Measurements from ENCODE around the gene PEA15.
A peak's percentile ranks its signal among the peaks of the same experiment; 100 is the strongest.

PEA15 gene, protein sequence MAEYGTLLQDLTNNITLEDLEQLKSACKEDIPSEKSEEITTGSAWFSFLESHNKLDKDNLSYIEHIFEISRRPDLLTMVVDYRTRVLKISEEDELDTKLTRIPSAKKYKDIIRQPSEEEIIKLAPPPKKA

DNA sequence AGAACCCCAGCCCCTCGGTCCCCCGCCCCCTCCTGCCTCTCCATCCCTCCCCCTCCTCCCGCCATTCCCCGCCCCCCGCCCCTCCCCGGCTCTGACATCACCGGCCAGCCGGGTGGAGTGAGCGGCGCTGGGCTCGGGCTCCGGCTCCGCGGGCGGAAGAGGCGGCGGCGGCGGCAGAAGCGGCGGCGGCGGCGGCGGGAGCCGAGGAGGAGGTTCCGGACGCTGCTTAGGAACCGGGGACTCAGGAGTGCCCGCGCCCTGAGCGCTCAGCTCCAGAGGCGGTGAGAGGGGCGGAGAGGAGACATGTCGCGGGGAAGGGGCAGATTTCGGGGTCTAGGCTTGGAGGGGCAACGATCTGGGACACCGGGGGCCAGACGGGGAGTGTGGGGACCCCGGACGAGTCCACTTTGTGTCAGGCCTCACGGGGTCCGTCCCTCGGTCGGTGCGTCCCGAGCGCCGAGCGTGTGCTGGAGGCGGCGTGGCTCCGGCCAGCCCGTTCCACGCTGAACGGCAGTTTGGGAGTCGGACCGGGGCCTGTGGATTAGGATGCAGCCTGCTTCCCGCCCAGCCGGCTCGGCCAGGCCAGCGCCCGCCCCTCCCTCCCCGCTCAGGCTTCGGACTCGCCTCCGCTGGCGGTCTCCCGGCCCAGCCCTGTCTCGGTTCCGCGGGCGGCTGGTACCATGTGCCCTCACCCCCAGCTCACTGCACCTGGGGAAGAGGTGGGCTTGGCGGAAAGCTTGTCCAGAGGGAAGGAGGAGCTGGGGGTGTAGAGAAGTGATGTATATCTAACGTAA, at the start of gene PEA15:
Gene PEA15 (plus strand): TSS at position 143 of the 794 bp plus-strand sequence. CDS start 6,161 bp downstream, outside the sequence.
- DNase-seq (ENCODE audit: low spot score) = peak; percentile 82

DNA sequence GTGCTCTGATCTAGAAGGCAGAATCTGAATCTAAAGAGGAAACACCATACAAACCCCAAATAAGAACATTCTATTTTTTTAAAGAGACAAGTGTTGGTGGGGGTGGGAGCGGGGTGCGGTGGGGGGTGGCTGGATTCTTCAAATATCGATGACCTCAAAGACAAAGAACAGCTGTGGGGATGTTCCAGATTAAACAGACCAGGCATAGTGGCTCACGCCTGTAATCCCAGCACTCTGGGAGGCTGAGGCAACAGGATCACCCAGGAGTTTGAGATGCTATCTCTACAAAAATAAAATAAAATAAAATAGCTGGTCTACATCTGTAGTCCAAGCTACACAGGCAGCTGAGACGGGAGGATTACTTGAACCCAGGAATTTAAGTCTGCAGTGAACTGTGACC, 48.8 kb upstream of the PEA15 start:
- DNase-seq (ENCODE audit: low spot score) = no peak

DNA sequence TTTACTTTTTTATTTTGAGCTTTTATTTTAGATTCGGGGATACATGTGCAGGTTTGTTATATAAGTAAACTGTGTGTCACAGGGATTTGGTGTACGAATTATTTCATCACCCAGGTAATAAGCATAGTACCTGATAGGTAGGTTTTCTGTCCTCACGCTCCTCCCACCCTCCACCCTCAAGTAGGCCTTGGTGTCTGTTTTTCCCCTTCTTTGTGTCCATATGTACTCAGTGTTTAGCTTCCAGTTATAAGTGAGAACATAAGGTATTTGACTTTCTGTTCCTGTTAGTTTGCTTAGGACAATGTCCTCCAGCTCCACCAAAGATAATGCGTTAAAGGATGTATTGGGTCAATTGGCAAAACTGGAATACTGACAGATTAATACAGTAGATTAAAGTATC, 48.0 kb upstream of the PEA15 start:
- no peak for DNase-seq (ENCODE audit: low spot score)

DNA sequence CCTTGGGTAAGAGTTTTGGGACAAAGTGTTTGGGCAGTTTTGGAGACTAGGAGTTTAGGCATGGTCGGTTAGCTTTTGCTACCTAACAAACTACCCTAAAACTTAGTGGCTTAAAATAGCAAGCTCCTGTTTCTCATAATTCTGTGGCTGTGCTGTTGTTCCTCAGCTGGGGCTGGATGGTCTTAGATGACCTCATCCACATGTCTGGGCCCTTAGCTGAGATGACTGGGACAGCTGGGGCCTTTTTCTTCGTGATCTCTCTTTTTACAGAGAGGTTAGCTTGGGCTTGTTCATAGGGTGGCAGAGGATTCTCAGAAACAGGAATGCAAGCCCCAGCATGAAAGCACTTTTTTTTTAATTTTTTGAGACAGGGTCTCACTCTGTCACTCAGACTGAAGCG, 47.2 kb upstream of the PEA15 start:
- DNase-seq (ENCODE audit: low spot score) = no peak

DNA sequence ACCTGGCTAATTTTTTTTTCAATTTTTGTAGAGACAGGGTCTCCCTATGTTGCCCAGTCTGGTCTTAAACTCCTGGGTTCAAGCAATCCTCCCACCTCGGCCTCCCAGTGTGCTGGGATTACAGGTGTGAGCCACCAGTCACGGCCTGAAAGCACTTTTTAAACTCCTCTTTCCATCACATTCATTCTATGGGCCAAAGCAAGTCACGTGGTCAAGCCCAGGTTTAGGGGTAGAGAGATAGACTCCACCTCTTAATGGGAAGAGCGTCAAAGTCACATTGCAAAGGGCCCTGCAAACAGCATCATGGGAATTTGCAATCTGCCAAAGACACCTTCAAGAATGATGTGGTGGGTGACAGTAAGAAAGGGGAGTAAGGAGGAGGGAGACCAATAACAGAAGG, 46.6 kb upstream of the PEA15 start:
- no peak for DNase-seq (ENCODE audit: low spot score)

DNA sequence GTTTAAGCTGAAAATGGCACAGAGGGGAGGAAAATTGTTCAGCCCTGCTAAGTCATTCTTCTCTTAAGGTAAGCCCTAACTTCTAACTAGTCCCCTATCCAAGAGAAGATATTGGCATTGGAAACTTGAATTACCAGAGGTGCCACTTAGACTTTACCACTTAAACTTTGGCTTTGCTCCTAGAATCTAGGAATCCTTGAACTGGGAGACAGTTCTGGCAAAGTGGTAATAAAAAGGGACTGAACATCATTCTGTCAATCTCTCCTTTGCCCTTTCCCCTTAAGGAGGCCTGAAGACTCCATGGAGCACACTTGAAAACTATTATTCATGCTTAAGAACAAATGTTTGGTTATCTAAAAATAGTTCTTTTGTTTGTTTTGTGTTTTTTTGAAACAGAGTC, 45.3 kb upstream of the PEA15 start:
- no peak for DNase-seq (ENCODE audit: low spot score)

DNA sequence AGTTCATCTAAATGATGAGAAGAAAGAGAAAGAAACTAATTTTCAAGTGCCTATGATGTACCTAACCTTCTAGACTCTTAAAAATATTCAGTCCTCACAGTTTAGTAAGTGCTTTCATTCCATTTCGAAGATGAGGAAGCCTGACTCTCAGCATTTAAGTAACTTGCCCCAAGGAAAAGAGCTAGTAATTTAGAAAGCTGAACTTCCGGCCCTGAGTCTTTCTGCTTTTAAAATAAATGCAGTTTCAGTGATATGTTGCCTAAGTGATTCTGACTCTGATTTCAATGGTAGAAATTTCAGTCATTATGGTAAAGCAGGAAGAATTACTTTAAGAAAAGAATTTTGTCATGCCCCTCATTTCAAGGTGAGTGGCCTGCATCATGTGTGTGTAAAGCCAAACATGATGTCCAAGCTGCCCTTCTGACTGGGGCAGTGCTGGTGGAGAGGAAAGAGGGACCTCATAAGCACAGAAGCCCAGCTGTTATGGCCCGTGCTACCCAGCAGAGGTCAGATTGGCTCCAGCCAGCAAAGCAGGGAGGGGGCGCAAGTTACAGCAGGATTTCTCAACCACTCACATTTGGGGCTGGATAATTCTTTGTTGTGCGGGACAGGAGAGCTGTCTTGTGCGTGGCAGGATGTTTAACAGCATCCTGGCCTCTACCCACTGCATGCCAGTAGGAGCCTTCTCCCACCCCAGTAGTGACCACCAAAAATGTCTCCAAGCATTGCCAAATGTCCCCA, 43.0 kb upstream of the PEA15 start:
- no peak for DNase-seq (ENCODE audit: low spot score)

- DNase-seq (ENCODE audit: low spot score) = no peak
Measured at GRCh38 chr1:160162931-160163330, 42.3 kb upstream of the PEA15 start.

DNA sequence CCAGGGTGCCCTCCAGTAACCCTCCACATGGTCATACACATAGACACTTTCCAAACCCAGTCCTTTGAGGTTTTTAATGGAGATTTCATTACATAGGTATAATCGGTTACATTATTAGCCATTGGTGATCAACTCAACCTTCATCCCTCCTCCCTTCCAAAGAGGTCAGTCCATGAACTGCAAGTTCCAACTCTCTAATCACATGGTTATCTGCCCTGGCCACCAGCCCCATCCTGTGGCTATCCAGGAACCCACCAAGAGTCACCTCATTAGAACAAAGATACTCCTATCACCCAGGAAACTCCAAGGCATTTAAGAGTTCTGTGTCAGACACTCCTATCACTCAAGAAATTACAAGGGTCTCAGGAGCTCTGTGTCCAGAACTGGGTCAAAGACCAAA, 41.6 kb upstream of the PEA15 start:
- no peak for DNase-seq (ENCODE audit: low spot score)

- no peak for DNase-seq (ENCODE audit: low spot score)
Measured at GRCh38 chr1:160164121-160164520, 41.1 kb upstream of the PEA15 start.

DNA sequence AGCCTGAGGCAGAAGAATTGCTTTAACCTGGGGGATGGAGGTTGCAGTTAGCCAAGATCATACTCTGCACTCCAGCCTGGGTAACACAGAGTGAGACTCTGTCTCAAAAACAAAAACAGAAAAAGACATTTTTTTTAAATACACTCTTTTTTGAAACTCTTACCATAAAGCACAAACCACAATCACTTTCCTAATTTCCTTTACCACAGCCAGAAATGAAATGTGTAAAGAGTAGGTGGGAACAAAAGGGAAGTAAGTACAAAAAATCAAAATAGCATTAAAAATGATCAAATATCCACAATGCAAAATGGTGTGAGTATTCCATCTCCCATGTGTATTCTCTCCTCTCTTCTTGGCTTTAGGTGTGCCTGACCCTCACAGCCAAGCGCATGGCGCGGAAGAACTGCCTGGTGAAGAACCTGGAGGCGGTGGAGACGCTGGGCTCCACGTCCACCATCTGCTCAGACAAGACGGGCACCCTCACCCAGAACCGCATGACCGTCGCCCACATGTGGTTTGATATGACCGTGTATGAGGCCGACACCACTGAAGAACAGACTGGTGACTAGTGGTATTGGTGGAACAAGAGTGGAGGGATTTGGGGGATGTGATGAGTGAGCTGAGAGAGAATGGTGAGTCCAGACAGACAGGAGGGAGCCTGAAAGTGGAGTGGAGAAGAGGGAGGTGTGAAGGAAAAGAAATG, 38.9 kb upstream of the PEA15 start:
- DNase-seq (ENCODE audit: low spot score) = no peak

GRCh38 chr1:160167056-160167455, 38.1 kb upstream of the PEA15 start:
- DNase-seq (ENCODE audit: low spot score) = no peak

DNA sequence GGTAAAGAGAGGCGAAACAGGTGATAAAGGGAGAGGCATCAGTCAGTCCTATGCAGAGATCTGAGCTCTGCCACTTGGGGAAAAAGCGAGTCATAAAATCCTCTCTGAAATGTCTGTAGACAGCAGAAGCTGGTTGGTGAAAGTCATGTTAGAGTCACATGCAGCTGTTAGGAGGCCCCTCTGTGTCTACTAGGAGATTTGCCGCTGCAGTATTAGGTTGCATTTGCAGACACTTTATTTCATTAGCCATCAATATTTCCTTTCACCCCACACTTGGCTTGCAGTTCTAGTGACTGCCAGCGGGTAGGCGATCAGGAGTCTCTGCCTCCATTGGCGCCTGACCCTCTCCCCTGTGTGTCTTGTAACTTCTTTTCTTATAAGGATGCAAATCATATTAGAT, 37.6 kb upstream of the PEA15 start:
- DNase-seq (ENCODE audit: low spot score) = no peak

GRCh38 chr1:160168016-160168415, 37.2 kb upstream of the PEA15 start:
- no peak for DNase-seq (ENCODE audit: low spot score)

- DNase-seq (ENCODE audit: low spot score) = no peak
Measured at GRCh38 chr1:160168609-160169369, 36.4 kb upstream of the PEA15 start.

DNA sequence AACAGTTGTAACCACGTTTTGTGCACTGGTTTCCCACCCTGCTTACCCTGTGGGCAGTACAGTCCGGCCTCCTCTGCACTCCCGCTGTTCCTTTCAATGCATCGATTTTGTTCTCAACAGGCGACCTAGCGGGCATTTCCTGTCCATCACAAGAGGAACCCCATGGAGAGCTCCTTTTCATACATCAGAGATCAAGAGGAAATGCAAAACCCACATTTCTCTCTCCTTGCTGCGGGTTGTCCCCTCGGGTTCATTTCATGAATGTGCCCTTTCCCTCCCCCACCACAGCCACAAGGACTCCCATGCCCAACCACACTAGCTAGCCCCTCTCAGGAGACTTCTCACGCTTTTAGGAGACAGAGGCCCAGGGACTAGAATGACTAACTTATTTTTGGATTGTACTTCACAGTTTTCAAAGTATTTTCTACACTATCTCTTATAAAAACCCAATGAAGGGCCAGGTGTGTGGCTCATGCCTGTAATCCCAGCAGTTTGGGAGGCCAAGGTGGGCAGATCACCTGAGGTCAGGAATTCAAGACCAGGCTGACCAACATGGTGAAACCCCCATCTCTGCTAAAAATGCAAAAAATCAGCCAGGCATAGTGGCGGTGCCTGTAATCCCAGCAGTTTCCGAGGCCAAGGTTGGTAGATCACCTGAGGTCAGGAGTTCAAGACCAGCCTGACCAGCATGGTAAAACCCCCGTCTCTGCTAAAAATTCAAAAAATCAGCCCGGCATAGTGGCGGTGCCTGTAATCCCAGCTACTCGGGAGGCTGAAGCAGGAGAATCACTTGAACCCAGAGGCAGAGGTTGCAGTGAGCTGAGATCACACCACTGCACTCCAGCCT, 35.4 kb upstream of the PEA15 start:
- no peak for DNase-seq (ENCODE audit: low spot score)

DNA sequence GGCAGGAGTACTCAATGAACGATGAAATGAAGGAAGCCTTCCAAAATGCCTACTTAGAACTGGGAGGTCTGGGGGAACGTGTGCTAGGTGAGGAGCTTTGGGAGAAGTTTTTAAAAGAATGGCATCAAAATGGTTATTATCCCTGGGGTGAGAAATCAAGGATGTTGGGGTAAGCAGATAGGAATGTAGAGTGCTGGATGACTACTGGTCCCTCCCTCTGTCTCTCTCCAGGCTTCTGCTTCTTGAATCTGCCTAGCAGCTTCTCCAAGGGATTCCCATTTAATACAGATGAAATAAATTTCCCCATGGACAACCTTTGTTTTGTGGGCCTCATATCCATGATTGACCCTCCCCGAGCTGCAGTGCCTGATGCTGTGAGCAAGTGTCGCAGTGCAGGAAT, 33.8 kb upstream of the PEA15 start:
- DNase-seq (ENCODE audit: low spot score) = no peak

DNA sequence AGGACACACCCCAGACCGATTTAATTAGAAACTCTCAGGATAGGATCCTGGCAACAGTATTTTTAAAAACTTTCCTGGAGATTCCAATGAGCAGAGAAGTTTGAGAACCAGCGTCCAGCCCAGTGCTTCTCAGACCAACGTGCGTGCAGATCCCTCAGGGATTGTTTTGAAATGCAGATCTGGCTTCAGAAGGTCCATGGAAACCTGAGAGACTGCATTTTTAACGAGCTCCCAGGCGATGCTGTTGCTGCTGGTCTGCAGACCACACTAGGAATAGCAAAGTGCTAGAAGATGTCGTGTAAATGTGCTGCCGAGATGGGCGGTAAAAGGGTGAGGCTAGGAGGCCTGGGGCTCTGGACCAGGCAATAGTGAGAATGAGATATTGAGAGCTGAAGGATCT, 33.2 kb upstream of the PEA15 start:
- no peak for DNase-seq (ENCODE audit: low spot score)

GRCh38 chr1:160177231-160177630, 28.0 kb upstream of the PEA15 start:
- DNase-seq (ENCODE audit: low spot score) = no peak

GRCh38 chr1:160177667-160178066, 27.5 kb upstream of the PEA15 start:
- DNase-seq (ENCODE audit: low spot score) = no peak

DNA sequence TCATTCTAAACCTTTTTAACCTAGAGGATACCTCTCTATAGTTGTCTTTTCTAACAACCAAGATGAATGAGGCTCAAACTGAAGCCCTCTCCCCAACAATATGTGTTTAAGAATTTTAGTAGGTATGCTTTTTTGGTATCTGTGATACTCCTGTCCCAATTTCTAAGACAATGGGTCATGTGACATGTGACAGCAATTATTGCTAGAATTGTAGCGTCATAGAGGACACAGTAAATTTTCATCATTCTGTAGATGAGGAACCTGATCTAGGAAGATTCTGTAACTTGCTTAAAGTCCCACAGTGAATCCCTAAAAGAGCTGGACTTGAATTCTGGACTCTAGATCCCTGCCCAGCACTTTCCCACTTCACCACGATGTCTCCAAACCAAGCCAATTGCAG, 26.5 kb upstream of the PEA15 start:
- no peak for DNase-seq (ENCODE audit: low spot score)
